ENCODE measurements around the gene KRTAP10-3.
"Not testable (repeated sequence)": the region's sequence is repeated elsewhere in the genome, so short reads cannot be mapped to it uniquely, and the experiment has no call there.

The KRTAP10-3 gene, protein sequence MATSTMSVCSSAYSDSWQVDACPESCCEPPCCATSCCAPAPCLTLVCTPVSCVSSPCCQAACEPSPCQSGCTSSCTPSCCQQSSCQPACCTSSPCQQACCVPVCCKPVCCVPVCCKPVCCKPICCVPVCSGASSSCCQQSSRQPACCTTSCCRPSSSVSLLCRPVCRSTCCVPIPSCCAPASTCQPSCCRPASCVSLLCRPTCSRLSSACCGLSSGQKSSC

DNA sequence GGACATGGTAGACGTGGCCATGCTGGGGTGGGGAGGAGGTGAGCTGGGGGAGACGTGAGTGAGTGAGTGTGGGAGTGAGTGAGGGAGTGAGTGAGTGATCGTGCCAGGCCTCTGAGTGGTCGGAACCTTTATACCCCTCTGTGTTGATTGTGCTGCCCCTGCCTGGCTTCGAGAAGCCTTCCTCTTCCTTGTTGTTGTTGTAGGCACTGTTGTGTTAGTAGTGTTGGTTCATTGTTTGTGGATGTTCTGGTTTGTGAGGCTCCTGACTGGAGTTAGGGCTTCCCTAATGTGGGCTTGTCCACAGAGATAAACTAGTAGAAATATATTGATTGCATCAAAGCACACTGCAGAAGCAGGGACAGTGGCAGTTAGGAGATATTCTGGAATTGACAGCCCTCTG is at the start of gene KRTAP10-3:
Gene KRTAP10-3, minus strand, starts transcription at position 101 of the 400 bp plus-strand sequence. Its CDS starts 80 bp downstream, at position 21.
- no peak within 1 kb of the TSS for H3K4me3 ChIP-seq (ENCODE audit: low read depth, low read length)
- TF ChIP-seq, protein P1, sequence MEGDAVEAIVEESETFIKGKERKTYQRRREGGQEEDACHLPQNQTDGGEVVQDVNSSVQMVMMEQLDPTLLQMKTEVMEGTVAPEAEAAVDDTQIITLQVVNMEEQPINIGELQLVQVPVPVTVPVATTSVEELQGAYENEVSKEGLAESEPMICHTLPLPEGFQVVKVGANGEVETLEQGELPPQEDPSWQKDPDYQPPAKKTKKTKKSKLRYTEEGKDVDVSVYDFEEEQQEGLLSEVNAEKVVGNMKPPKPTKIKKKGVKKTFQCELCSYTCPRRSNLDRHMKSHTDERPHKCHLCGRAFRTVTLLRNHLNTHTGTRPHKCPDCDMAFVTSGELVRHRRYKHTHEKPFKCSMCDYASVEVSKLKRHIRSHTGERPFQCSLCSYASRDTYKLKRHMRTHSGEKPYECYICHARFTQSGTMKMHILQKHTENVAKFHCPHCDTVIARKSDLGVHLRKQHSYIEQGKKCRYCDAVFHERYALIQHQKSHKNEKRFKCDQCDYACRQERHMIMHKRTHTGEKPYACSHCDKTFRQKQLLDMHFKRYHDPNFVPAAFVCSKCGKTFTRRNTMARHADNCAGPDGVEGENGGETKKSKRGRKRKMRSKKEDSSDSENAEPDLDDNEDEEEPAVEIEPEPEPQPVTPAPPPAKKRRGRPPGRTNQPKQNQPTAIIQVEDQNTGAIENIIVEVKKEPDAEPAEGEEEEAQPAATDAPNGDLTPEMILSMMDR (IDR thresholded peaks at IDR 0.05; ENCODE audit: low read depth, low read length), result no peak

DNA sequence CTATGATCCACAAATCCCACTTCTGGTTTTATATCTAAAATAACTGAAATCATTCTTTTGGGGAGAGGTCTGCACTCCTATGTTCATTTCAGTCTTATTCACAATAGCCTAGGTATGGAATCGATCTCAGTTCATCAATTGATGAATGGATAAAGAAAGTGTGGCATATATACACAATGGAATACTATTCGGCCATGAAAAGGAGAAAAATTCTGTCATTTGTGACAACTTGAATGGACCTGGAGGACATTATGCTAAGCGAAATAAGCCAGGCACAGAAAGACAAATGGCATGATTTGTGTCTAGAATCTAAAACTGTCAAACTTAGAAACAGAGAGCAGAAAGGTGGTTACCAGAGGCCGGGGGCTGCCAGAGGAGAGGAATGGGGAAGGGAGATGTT is 47.9 kb upstream of the KRTAP10-3 start:
- TF ChIP-seq, protein P1 (IDR thresholded peaks at IDR 0.05; ENCODE audit: low read depth, low read length), result no peak
- H3K4me3 ChIP-seq (ENCODE audit: low read depth, low read length), result no peak overlapping the region

DNA sequence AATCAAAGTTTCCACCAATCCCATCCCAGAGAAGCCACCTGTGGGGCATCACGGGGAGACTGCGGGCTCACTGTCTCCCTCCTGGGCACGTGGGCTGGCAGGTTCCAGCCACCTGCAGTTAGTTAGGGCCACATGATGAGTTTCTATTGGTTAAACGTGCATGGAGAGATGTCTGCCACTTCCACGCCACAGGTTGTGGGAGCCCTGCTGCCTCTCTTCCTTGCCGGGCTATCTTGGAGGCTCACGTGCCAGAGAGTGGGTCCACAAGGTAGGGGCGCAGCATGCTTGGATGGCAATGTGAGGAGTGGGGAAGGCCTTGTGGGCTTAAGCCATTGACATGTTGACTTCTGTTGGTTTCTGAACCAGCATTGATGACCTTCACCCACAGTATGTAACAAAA is 45.3 kb upstream of the KRTAP10-3 start:
- no peak overlapping the region for H3K4me3 ChIP-seq (ENCODE audit: low read depth, low read length)
- TF ChIP-seq, protein P1 (IDR thresholded peaks at IDR 0.05; ENCODE audit: low read depth, low read length), result no peak

DNA sequence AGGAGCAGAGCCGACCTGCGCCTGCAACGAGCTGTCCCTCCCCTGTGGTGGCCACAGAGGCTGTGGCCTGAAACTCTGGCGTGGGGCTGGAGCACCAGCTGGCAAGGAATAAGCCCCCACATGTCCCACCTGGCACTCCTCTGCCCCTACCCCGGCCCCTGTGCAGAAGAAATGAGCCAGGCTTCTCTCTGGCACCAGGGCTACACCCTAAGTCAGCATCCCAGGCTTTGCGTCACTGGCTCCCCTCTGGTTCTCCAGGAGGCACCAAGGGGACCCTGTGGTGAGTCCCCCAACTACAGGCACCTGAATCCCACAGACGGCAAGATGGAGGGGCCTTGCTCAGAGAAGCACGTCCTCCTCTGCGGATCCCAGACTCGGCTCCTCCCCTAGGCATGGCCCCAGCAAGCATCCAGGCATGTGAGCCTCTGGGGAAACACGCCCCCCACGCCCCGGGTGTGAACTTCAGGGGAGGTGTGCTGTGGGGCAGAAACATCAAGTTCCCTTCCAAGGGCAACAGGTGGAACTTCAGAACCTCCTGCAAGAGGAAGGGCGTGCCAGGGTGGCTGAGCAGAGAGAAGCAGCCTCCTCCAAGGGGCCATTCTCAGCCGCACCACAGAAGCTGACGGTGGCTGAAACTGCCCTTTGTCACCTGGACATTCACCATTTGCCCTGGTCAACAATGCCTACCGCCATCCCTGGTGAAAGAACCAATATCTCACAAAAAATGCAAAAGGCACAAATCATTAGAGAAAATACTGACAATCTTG is 44.7 kb upstream of the KRTAP10-3 start:
- TF ChIP-seq, protein P1 (IDR thresholded peaks at IDR 0.05; ENCODE audit: low read depth, low read length), result no peak
- H3K4me3 ChIP-seq (ENCODE audit: low read depth, low read length), result no peak overlapping the region

DNA sequence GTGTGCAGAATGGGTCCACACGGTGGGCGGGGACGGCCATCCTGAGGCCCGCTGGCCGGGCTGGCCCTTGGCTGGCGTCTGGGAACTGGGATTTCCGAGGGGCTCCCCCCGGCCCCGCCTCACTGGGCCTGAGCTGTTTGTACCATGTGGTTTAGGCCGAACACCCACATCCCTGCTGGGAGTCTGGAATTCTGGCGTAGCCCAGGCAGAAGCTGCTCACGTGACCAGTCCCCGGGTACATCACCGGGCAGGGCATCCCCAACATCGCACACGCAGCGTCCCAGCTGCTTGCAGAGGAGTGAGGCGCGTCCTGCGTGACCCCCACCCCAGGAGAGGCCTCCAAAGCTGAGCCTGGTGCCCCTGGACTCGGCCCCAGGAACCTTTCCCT is 43.9 kb upstream of the KRTAP10-3 start:
- TF ChIP-seq, protein P1 (IDR thresholded peaks at IDR 0.05; ENCODE audit: low read depth, low read length), result no peak
- H3K4me3 ChIP-seq (ENCODE audit: low read depth, low read length), result no peak overlapping the region

DNA sequence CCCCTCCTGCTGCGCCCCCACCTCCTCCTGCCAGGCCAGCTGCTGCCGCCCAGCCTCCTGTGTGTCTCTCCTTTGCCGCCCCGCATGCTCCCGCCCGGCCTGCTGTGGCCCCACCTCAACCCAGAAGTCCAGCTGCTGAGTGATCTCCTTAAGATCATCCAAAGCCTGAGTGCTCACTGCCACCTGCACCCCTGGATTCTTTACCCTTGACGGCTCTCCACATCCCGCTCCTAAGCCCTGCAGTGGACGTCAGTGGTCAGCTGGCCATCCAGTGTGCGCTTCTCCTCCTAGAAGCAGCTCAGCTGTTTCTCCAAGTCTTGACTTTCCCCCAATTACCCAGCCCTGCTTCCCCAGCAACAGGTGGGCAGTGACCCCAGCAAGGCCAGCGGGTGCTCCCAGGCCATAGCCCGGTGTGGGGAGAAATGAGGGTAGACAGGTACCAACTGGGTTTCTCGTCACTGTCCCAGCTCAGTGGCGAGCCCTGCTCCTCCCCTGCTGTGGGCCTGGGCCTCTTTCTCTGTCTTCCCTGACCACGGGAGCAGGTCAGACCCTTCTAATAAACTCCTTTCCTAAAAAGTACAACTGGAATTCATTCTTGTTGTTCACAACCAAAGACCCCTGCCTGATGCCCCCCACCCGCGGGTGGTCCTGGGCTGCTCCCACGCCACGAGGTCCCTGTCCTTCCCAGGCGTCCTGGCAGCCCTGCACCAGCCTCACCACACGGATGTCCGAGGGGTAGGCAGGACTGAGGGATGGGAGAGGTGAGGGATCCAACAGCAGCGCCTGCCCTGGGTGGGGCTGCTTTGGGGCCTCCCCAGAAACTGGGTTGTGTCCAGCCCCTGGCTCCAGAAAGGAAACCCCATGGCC is 43.2 kb upstream of the KRTAP10-3 start:
- H3K4me3 ChIP-seq (ENCODE audit: low read depth, low read length), result no peak overlapping the region
- TF ChIP-seq, protein P1 (IDR thresholded peaks at IDR 0.05; ENCODE audit: low read depth, low read length), result no peak

DNA sequence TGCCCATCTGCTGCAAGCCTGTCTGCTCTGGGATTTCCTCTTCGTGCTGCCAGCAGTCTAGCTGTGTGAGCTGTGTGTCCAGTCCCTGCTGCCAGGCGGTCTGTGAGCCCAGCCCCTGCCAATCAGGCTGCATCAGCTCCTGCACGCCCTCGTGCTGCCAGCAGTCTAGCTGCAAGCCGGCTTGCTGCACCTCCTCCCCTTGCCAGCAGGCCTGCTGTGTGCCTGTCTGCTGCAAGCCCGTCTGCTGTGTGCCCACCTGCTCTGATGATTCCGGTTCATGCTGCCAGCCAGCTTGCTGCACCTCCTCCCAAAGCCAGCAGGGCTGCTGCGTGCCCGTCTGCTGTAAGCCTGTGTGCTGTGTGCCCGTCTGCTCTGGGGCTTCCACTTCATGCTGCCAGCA is 42.5 kb upstream of the KRTAP10-3 start:
- H3K4me3 ChIP-seq (ENCODE audit: low read depth, low read length), result not testable (repeated sequence)

DNA sequence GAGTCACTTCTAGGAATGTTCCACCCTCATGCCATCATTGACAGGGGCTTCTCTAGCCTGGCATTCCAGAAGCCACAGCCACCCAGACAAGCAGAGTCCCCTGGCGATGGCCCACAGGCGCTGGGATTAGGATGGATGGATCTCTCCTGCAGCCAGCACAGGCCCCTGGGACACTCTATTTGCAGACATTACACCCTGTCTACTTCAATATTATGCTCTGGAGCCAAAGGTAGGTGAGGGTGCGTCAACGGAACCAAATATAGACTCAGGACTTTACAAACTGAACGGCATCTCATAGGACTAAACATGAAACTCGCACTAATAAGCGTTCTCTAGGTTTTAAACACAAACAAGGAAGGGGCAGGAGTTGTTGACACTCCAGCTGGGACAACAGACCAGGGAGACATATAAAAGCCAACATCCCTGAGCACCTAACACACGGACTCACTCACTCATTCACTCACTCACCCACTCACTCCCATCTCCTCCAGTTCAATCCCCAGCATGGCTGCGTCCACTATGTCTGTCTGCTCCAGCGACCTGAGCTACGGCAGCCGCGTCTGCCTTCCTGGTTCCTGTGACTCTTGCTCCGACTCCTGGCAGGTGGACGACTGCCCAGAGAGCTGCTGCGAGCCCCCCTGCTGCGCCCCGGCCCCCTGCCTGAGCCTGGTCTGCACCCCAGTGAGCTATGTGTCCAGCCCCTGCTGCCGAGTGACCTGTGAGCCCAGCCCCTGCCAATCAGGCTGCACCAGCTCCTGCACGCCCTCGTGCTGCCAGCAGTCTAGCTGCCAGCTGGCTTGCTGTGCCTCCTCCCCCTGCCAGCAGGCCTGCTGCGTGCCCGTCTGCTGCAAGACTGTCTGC is 41.8 kb upstream of the KRTAP10-3 start, which contains the start of gene KRTAP10-7:
Gene KRTAP10-7, plus strand, starts transcription at position 480 of the 861 bp plus-strand sequence. Its CDS starts 25 bp downstream, at position 505.
- H3K4me3 ChIP-seq (ENCODE audit: low read depth, low read length), result not testable (repeated sequence)
